NCI-H2227 treated with DMSO at 0.1 percent for 48 hours (cell line): ENCODE data around the gene GNA12.

Experiments used
- DNase-seq: peaks from one replicate; lab custom pipeline; 2025; lab: John Stamatoyannopoulos, UW

GNA12 gene

GRCh38 chr7:2838451-2838850 is 5.7 kb downstream of the GNA12 start:
- no peak for DNase-seq

- no peak for DNase-seq
Observed at GRCh38 chr7:2837496-2837895, 6.6 kb downstream of the GNA12 start.

GRCh38 chr7:2834748-2835441 is 9.2 kb downstream of the GNA12 start:
- DNase-seq = no peak

- DNase-seq = peak; percentile 87
Observed at GRCh38 chr7:2833083-2833910, 10.8 kb downstream of the GNA12 start.

- no peak for DNase-seq
Observed at GRCh38 chr7:2832461-2832860, 11.6 kb downstream of the GNA12 start.

GRCh38 chr7:2830609-2831376 is 13.3 kb downstream of the GNA12 start:
- DNase-seq = no peak

- DNase-seq = no peak
Observed at GRCh38 chr7:2829040-2829439, 15.1 kb downstream of the GNA12 start.

GRCh38 chr7:2826771-2827170 is 17.3 kb downstream of the GNA12 start:
- DNase-seq = no peak

GRCh38 chr7:2825559-2826227 is 18.4 kb downstream of the GNA12 start:
- DNase-seq = no peak

- no peak for DNase-seq
Observed at GRCh38 chr7:2824678-2825461, 19.2 kb downstream of the GNA12 start.

GRCh38 chr7:2824026-2824677 is 20.0 kb downstream of the GNA12 start:
- DNase-seq = no peak

- DNase-seq = no peak
Observed at GRCh38 chr7:2823130-2823529, 21.0 kb downstream of the GNA12 start.

- DNase-seq = no peak
Observed at GRCh38 chr7:2821842-2822507, 22.1 kb downstream of the GNA12 start.

- DNase-seq = no peak
Observed at GRCh38 chr7:2821161-2821841, 22.8 kb downstream of the GNA12 start.

- no peak for DNase-seq
Observed at GRCh38 chr7:2820508-2820934, 23.6 kb downstream of the GNA12 start.

GRCh38 chr7:2819954-2820397 is 24.1 kb downstream of the GNA12 start:
- DNase-seq = no peak

- no peak for DNase-seq
Observed at GRCh38 chr7:2819161-2819953, 24.8 kb downstream of the GNA12 start.

GRCh38 chr7:2818653-2819052 is 25.5 kb downstream of the GNA12 start:
- DNase-seq = no peak

- DNase-seq = no peak
Observed at GRCh38 chr7:2818121-2818520, 26.0 kb downstream of the GNA12 start.
